ENCODE data around the gene TLL1.
A peak's percentile ranks its signal among the peaks of the same experiment; 100 is the strongest.

Gene TLL1

DNA sequence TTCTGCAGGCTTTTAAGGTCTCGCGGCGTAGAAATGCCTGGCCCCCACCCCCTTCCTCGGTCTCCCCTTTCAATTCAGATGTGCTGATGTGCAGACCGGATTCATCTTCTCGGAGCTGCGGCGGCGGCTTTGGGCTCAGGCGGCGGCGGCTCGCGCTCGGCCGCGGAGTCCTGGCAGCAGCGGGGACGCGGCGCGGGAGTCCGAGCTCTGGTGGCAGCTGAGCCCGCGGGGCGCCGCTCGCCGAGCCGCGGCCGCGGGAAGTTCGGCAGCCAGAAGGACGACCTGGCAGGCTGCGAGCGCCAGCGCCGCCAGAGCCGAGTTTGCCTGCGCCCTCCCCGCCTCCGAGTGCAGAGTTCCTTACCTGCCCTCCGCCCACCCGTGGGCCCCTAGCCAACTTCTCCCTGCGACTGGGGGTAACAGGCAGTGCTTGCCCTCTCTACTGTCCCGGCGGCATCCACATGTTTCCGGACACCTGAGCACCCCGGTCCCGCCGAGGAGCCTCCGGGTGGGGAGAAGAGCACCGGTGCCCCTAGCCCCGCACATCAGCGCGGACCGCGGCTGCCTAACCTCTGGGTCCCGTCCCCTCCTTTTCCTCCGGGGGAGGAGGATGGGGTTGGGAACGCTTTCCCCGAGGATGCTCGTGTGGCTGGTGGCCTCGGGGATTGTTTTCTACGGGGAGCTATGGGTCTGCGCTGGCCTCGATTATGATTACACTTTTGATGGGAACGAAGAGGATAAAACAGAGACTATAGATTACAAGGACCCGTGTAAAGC is 448 bp downstream of the TLL1 start:
- peak; percentile 57 for TF ChIP-seq NFIC (IDR thresholded peaks at IDR 0.05)
- no peak for TF ChIP-seq YY1 (IDR thresholded peaks at IDR 0.05; ENCODE audit: low read depth)
- TF ChIP-seq TAF1 (IDR thresholded peaks at IDR 0.05; ENCODE audit: low read depth): no peak
- TF ChIP-seq ZBTB7A (IDR thresholded peaks at IDR 0.05; ENCODE audit: low read depth): peak; percentile 70; the same call in 1 of the 2 replicates
- TF ChIP-seq RAD21 (IDR thresholded peaks at IDR 0.05; ENCODE audit: low read depth): no peak
- no peak for TF ChIP-seq TEAD4 (IDR thresholded peaks at IDR 0.05)
- TF ChIP-seq EGR1 (IDR thresholded peaks at IDR 0.05): peak; percentile 42; the same call in 1 of the 2 replicates
- TF ChIP-seq, protein P1, sequence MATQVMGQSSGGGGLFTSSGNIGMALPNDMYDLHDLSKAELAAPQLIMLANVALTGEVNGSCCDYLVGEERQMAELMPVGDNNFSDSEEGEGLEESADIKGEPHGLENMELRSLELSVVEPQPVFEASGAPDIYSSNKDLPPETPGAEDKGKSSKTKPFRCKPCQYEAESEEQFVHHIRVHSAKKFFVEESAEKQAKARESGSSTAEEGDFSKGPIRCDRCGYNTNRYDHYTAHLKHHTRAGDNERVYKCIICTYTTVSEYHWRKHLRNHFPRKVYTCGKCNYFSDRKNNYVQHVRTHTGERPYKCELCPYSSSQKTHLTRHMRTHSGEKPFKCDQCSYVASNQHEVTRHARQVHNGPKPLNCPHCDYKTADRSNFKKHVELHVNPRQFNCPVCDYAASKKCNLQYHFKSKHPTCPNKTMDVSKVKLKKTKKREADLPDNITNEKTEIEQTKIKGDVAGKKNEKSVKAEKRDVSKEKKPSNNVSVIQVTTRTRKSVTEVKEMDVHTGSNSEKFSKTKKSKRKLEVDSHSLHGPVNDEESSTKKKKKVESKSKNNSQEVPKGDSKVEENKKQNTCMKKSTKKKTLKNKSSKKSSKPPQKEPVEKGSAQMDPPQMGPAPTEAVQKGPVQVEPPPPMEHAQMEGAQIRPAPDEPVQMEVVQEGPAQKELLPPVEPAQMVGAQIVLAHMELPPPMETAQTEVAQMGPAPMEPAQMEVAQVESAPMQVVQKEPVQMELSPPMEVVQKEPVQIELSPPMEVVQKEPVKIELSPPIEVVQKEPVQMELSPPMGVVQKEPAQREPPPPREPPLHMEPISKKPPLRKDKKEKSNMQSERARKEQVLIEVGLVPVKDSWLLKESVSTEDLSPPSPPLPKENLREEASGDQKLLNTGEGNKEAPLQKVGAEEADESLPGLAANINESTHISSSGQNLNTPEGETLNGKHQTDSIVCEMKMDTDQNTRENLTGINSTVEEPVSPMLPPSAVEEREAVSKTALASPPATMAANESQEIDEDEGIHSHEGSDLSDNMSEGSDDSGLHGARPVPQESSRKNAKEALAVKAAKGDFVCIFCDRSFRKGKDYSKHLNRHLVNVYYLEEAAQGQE (IDR thresholded peaks at IDR 0.05; ENCODE audit: low read depth): no peak
- peak; percentile 40; the same call in 1 of the 2 replicates for TF ChIP-seq MAX (IDR thresholded peaks at IDR 0.05)
- no peak for TF ChIP-seq CEBPB (IDR thresholded peaks at IDR 0.05)
- peak; percentile 6; the same call in 1 of the 2 replicates for TF ChIP-seq TCF12 (IDR thresholded peaks at IDR 0.05; ENCODE audit: low read depth)
- TF ChIP-seq CREB1 (IDR thresholded peaks at IDR 0.05; ENCODE audit: low read depth): no peak

DNA sequence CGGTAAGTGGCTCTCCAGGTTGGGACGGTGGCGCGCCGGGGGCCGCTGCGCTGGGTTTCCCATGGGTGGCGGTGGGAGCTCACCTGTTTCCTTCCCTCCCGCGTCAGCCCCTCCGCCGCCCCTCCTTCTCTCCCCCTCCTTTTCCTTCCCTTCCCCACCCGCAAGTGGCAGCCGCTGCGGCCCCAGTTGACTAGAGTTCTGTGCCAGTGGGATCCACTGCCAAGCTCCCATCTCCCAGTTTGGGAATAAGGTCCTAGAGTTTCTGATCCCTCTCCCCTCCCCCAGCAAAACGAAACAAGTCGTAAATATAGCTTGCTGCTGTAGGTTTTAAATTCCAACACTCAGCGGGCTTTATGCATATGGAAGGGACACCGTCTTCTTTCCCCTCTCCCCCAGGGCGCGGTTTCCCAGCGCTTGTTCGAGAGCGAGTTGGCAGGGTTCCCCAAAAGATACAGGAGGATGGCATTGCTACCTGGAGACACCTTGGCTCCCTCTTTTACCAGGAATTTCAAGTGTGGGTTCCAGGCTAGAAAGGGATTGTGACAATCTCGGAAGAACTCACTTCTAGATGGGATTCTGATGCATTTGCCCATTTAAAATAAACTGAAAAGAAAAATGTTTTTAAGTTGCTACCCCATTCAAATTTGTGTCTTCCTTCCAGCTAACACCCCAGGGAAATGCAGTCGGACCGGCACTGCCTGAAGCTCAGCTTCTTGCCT is 1.2 kb downstream of the TLL1 start:
- TF ChIP-seq TCF12 (IDR thresholded peaks at IDR 0.05; ENCODE audit: low read depth) (no peak), ZBTB7A (IDR thresholded peaks at IDR 0.05; ENCODE audit: low read depth) (0 out of 2 replicates have a peak, but pooled peaks have one; percentile 1)

GRCh38 chr4:165874791-165875371 is 1.8 kb downstream of the TLL1 start:
- peak; percentile 78 for TF ChIP-seq USF1 (IDR thresholded peaks at IDR 0.05)
- TF ChIP-seq YY1 (IDR thresholded peaks at IDR 0.05; ENCODE audit: low read depth): no peak
- no peak for TF ChIP-seq EGR1 (IDR thresholded peaks at IDR 0.05)
- TF ChIP-seq MAX (IDR thresholded peaks at IDR 0.05): peak; percentile 87
- TF ChIP-seq EP300 (IDR thresholded peaks at IDR 0.05; ENCODE audit: borderline replicate concordance): no peak

- TF ChIP-seq USF1 (IDR thresholded peaks at IDR 0.05): no peak
- no peak for TF ChIP-seq NFIC (IDR thresholded peaks at IDR 0.05)
- no peak for TF ChIP-seq RAD21 (IDR thresholded peaks at IDR 0.05; ENCODE audit: low read depth)
- no peak for TF ChIP-seq FOXM1 (IDR thresholded peaks at IDR 0.05; ENCODE audit: borderline replicate concordance, low read depth)
- TF ChIP-seq EGR1 (IDR thresholded peaks at IDR 0.05): no peak
- no peak for TF ChIP-seq MAX (IDR thresholded peaks at IDR 0.05)
- TF ChIP-seq ZBTB7A (IDR thresholded peaks at IDR 0.05; ENCODE audit: low read depth): no peak
- TF ChIP-seq CEBPB (IDR thresholded peaks at IDR 0.05): no peak
- no peak for TF ChIP-seq YY1 (IDR thresholded peaks at IDR 0.05; ENCODE audit: low read depth)
- no peak for TF ChIP-seq TAF1 (IDR thresholded peaks at IDR 0.05; ENCODE audit: low read depth)
- TF ChIP-seq, protein P1 (IDR thresholded peaks at IDR 0.05; ENCODE audit: low read depth): no peak
- TF ChIP-seq CREB1 (IDR thresholded peaks at IDR 0.05; ENCODE audit: low read depth): no peak
- TF ChIP-seq EP300 (IDR thresholded peaks at IDR 0.05; ENCODE audit: borderline replicate concordance): no peak
Measured at GRCh38 chr4:165875446-165875845, 2.4 kb downstream of the TLL1 start.

GRCh38 chr4:165877286-165877685 is 4.2 kb downstream of the TLL1 start:
- no peak for TF ChIP-seq TAF1 (IDR thresholded peaks at IDR 0.05; ENCODE audit: low read depth)
- no peak for TF ChIP-seq TCF12 (IDR thresholded peaks at IDR 0.05; ENCODE audit: low read depth)
- no peak for TF ChIP-seq FOXM1 (IDR thresholded peaks at IDR 0.05; ENCODE audit: borderline replicate concordance, low read depth)
- no peak for TF ChIP-seq TEAD4 (IDR thresholded peaks at IDR 0.05)
- no peak for TF ChIP-seq YY1 (IDR thresholded peaks at IDR 0.05; ENCODE audit: low read depth)
- TF ChIP-seq MAX (IDR thresholded peaks at IDR 0.05): no peak
- TF ChIP-seq, protein P1 (IDR thresholded peaks at IDR 0.05; ENCODE audit: low read depth): no peak
- TF ChIP-seq EGR1 (IDR thresholded peaks at IDR 0.05): no peak
- TF ChIP-seq CREB1 (IDR thresholded peaks at IDR 0.05; ENCODE audit: low read depth): no peak
- TF ChIP-seq CEBPB (IDR thresholded peaks at IDR 0.05): no peak
- no peak for TF ChIP-seq EP300 (IDR thresholded peaks at IDR 0.05; ENCODE audit: borderline replicate concordance)
- no peak for TF ChIP-seq RAD21 (IDR thresholded peaks at IDR 0.05; ENCODE audit: low read depth)
- no peak for TF ChIP-seq ZBTB7A (IDR thresholded peaks at IDR 0.05; ENCODE audit: low read depth)
- TF ChIP-seq NFIC (IDR thresholded peaks at IDR 0.05): no peak
